Adrenal gland (tissue), 12 donors: ENCODE results near the gene CTNNBIP1. TPM values are rescaled to one million over a fixed set of nuclear protein-coding genes. Genes with fewer than 3 reads are reported as not detected.

Experiments
- DNase-seq, 7 donors: peaks; one replicate each; pipeline ENCODE4 v3.0.0-alpha.2; 2019 to 2020
- H3K27ac ChIP-seq, 5 donors: fragments of 200-600 bp; sonication (generic) in 4 of 5; 1 replicate in 3 of 5; 2 replicates in 2 of 5; pipeline versions ENCODE4 v1.5.1 to v1.8.0; 2016 to 2020; ENCODE audit warnings: mild to moderate bottlenecking in 1 of 5
- H3K27me3 ChIP-seq: fragments of 200-600 bp; 2 replicates; pipeline ENCODE4 v1.8.0; 2021
- H3K36me3 ChIP-seq, 2 donors: fragments of 200-600 bp; replicated peaks in 1 of 2; 1 replicate in 1 of 2; 2 replicates in 1 of 2; pipeline versions ENCODE4 v1.5.1 to v1.8.0; 2018 to 2022
- H3K4me1 ChIP-seq, 2 donors: fragments of 200-600 bp; replicated peaks in 1 of 2; 1 replicate in 1 of 2; 2 replicates in 1 of 2; pipeline versions ENCODE4 v1.5.1 to v1.8.0; 2018 to 2021
- H3K4me3 ChIP-seq, 4 donors: fragments of 200-600 bp; sonication (generic) in 3 of 4; one replicate each; pipeline ENCODE4 v1.5.1; 2016 to 2018
- H3K9me3 ChIP-seq, 3 donors: fragments of 200-600 bp; sonication (generic) in 1 of 3; replicated peaks in 1 of 3; 1 replicate in 2 of 3; 2 replicates in 1 of 3; pipeline versions ENCODE4 v1.5.1 to v1.8.0; 2016 to 2021
- CTCF ChIP-seq, 6 experiments: fragments of 450-650 bp in 4 of 6; fragments of 200-600 bp in 2 of 6; sonication (generic) in 1 of 6; IDR thresholded peaks; 1 replicate in 5 of 6; 2 replicates in 1 of 6; pipeline versions ENCODE4 v1.5.1 to v1.8.0; 2016 to 2021; ENCODE audit warnings: antibody characterized with exemption in 6 of 6, mild to moderate bottlenecking in 2 of 6, moderate library complexity in 1 of 6
- POLR2A ChIP-seq, 2 donors: fragments of 450-650 bp; IDR thresholded peaks; one replicate each; pipeline ENCODE4 v1.6.1; 2017; ENCODE audit warnings: antibody characterized with exemption in 2 of 2, mild to moderate bottlenecking in 2 of 2, moderate library complexity in 1 of 2
- WGBS, 4 donors: extraction: QIAGEN DNeasy Blood & Tissue Kit in 2 of 4; methylation state at CpG; one replicate each; pipeline versions ENCODE4 v1.1.5 to v1.1.7; 2013 to 2017; 5-methylcytosine and 5-hydroxymethylcytosine counted together
- intact Hi-C, 2 donors: fragments of 100-400 bp; cut with DNase I; formaldehyde crosslinking; loops; one replicate each; pipeline versions ENCODE4 v1.14.1 to v1.15.0; 2022 to 2023
- polyA plus RNA-seq, 3 donors: library from polyadenylated mRNA; stranded (reverse); fragments of 200-250 nt in 2 of 3; fragments of 350-450 nt in 1 of 3; fragmentation: Illumina TruSeq in 1 of 3; extraction: RNeasy Lipid Tissue Mini Kit (QIAGEN cat#74804) in 1 of 3; gene quantifications; one replicate each; pipeline ENCODE4 v1.2.3, GENCODE V29; 2013 to 2014
- total RNA-seq, 9 donors: library from RNA; depleted of rRNA in 4 of 9; stranded (reverse); fragments of >200 nt in 4 of 9; fragments of 120-200 nt in 1 of 9; fragmentation: NEBNext Ultra II Directional in 1 of 9; extraction: Animal tissue kit (Norgen Biotek cat#: 25700) in 1 of 9; gene quantifications; one replicate each; pipeline versions ENCODE4 v1.1.0 to v1.2.4, GENCODE V29; 2013 to 2023
- donor health status: healthy with polysubstance abuse.
- donor health status: Bipolar disorder and iron deficiency.
- donor health status: DM: yes; HTN: yes; CAD: no.
- donor health status: DM: no; HTN: no; CAD: no.
- donor health status: DM: no; HTN: no; CAD: no.
- donor health status: DM: yes; HTN: yes; CAD: no.

CTNNBIP1 gene
- total and polyA plus RNA-seq, 12 donors = 6.8 to 26.9 (median 16.0) TPM

- intact Hi-C loops = loop anchor here (10.0 kb wide), 3 partner anchors 70 to 250 kb away; partner anchors contain the start of genes LZIC (in 2 of the 2) and NMNAT1 (in 2 of the 2)
- WGBS, 4 donors = 45 to 67% (median 52%) methylated on average over 1 to 3 of the region's 3 CpGs
- TF ChIP-seq CTCF (IDR thresholded peaks at IDR 0.05) = no peak
- TF ChIP-seq POLR2A (IDR thresholded peaks at IDR 0.05) = no peak
- no peak overlapping the region for H3K27ac ChIP-seq
- peaks cover 0 to 10% of the 10 kb centered on the region in 2 donors for H3K4me1 ChIP-seq
- H3K4me3 ChIP-seq = no peak overlapping the region
- DNase-seq = no peak
- H3K27me3 ChIP-seq = no peaks in the 10 kb centered on the region
- H3K9me3 ChIP-seq = no peaks in the 10 kb centered on the region
- H3K36me3 ChIP-seq = peaks cover 0 to 6% of the 10 kb centered on the region in 2 donors
These were observed 35.7 kb downstream of the CTNNBIP1 start for GRCh38 chr1:9874412-9874811.

- 82 to 94% (median 91%) methylated on average over 5 of the region's 5 CpGs for WGBS, 4 donors
- Histone ChIP-seq H3K27ac (no peak overlapping the region), H3K9me3 (no peaks in the 10 kb centered on the region), H3K27me3 (no peaks in the 10 kb centered on the region), H3K4me1 (peaks cover 0 to 10% of the 10 kb centered on the region in 2 donors), H3K36me3 (peaks cover 0 to 6% of the 10 kb centered on the region in 2 donors), H3K4me3 (no peak overlapping the region)
- DNase-seq = no peak
- TF ChIP-seq POLR2A (IDR thresholded peaks at IDR 0.05) (no peak), CTCF (IDR thresholded peaks at IDR 0.05) (no peak)
- intact Hi-C loops = loop anchor here (10.0 kb wide), 3 partner anchors 71 to 249 kb away; partner anchors contain the start of genes LZIC (in 2 of the 2) and NMNAT1 (in 2 of the 2)
These were observed 36.1 kb downstream of the CTNNBIP1 start for GRCh38 chr1:9873992-9874391.

DNA sequence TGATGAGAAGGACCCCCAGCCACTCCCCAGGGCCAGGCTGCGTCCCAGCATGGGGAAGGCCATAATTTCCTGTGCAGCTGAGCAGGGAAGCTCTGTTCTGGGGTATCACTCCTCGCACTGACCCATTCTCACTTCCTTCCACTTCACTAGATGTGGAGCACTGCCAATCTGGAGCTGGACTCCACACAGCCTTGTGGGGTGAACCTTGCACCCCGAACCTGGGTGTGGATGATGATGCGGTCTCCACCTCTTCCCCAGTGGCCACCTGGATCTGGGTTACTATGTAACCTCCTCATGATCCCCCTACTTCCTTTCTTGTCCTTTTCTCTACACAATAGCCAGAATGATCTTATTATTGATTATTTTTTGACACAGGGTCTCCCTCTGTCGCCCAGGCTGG is 36.7 kb downstream of the CTNNBIP1 start:
- intact Hi-C loops = loop anchor here (10.0 kb wide), 3 partner anchors 71 to 249 kb away; partner anchors contain the start of genes LZIC (in 2 of the 2) and NMNAT1 (in 2 of the 2)
- WGBS, 4 donors = 87 to 95% (median 92%) methylated on average over 5 of the region's 5 CpGs
- H3K4me1 ChIP-seq = peaks cover 0 to 10% of the 10 kb centered on the region in 2 donors
- no peak overlapping the region for H3K27ac ChIP-seq
- TF ChIP-seq CTCF (IDR thresholded peaks at IDR 0.05) = no peak
- no peak for TF ChIP-seq POLR2A (IDR thresholded peaks at IDR 0.05)
- no peak for DNase-seq
- H3K27me3 ChIP-seq = no peaks in the 10 kb centered on the region
- no peaks in the 10 kb centered on the region for H3K9me3 ChIP-seq
- H3K36me3 ChIP-seq = peaks cover 0 to 6% of the 10 kb centered on the region in 2 donors
- no peak overlapping the region for H3K4me3 ChIP-seq

- no peak overlapping the region for H3K27ac ChIP-seq
- no peaks in the 10 kb centered on the region for H3K9me3 ChIP-seq
- no peaks in the 10 kb centered on the region for H3K27me3 ChIP-seq
- H3K4me3 ChIP-seq = no peak overlapping the region
- H3K36me3 ChIP-seq = peaks cover 0 to 6% of the 10 kb centered on the region in 2 donors
- intact Hi-C loops = loop anchor here (10.0 kb wide), 3 partner anchors 72 to 248 kb away; partner anchors contain the start of genes LZIC (in 2 of the 2) and NMNAT1 (in 2 of the 2)
- peaks cover 6 to 17% of the 10 kb centered on the region in 2 donors for H3K4me1 ChIP-seq
- 74 to 92% (median 89%) methylated on average over 9 to 11 of the region's 11 CpGs for WGBS, 4 donors
- no peak for DNase-seq
- no peak for TF ChIP-seq CTCF (IDR thresholded peaks at IDR 0.05)
- no peak for TF ChIP-seq POLR2A (IDR thresholded peaks at IDR 0.05)
These were observed 37.5 kb downstream of the CTNNBIP1 start for GRCh38 chr1:9872430-9873165.
